GM20000 (cell line): ENCODE measurements around the gene FSTL4.

Experiments used
- DNase-seq: peaks from one replicate; pipeline ENCODE4 v3.0.0; 2012; ENCODE audit warnings: low spot score
- TF ChIP-seq, protein P1 (sequence below): IDR thresholded peaks from 2 replicates; pipeline ENCODE4 v1.5.1; 2012; ENCODE audit warnings: mild to moderate bottlenecking, control low read depth; ENCODE audit errors: extremely low read depth, missing control alignments

The FSTL4 gene

DNA sequence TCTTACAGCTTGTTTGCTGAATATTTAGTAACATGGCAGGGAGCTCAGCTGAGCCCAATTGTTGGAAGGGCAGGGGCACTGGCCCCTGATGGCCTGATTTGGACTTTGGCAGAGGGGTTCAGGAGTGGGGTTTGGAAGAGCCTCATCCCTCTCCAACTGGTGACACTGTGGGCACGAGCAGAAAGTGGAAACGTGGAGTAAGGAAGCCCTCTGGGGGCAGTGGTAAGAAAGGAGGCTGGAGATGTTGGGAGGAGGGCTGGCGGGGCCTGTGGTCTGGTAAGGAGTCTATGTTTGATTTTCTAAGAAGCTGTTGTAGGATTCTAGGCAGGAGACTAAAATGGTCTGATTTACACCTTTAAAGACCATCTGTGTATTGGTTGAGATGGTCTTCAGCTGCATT lies 351.6 kb downstream of the FSTL4 start:
- TF ChIP-seq, protein P1, sequence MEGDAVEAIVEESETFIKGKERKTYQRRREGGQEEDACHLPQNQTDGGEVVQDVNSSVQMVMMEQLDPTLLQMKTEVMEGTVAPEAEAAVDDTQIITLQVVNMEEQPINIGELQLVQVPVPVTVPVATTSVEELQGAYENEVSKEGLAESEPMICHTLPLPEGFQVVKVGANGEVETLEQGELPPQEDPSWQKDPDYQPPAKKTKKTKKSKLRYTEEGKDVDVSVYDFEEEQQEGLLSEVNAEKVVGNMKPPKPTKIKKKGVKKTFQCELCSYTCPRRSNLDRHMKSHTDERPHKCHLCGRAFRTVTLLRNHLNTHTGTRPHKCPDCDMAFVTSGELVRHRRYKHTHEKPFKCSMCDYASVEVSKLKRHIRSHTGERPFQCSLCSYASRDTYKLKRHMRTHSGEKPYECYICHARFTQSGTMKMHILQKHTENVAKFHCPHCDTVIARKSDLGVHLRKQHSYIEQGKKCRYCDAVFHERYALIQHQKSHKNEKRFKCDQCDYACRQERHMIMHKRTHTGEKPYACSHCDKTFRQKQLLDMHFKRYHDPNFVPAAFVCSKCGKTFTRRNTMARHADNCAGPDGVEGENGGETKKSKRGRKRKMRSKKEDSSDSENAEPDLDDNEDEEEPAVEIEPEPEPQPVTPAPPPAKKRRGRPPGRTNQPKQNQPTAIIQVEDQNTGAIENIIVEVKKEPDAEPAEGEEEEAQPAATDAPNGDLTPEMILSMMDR = no peak

DNA sequence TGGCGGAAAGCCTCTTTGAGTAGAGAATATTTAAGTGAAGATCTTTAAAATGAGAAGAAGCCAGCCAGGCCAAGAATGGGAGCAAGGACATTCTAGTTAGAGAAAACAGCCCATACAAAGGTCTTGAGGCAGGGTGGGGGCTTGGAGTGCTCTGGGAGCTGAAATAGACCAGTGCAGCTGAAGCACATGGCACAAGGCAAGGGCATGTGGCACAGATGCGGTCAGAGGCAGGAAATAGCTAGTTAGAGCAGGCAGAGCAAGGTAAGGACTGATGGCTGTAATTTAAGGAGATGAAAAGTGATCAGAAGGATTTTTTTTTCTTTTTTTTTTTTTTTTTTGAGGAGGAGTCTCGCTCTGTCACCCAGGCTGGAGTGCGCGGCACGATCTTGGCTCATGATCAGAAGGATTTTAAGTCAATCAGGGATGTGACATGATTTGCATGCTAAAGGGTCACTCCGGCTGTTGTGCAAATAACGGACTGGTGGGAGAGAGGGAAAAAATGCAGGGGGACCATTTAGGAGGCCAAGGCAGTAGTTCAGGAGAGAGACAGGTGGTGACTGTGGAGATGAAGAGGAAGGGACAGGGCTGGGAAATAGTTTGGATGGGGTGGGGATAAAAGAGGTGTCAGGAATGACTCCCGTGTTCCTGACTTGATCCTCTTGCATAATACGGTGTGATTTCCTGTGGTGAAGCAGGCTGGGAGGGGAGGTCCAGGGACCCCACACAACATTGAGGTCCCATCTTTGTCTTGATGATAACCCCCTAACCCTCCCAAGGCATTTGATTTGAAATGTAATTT lies 352.9 kb downstream of the FSTL4 start:
- TF ChIP-seq, protein P1 = no peak
- DNase-seq = no peak

More for the DNA sequence above, 351.6 kb downstream of the FSTL4 start:
- DNase-seq = no peak

DNA sequence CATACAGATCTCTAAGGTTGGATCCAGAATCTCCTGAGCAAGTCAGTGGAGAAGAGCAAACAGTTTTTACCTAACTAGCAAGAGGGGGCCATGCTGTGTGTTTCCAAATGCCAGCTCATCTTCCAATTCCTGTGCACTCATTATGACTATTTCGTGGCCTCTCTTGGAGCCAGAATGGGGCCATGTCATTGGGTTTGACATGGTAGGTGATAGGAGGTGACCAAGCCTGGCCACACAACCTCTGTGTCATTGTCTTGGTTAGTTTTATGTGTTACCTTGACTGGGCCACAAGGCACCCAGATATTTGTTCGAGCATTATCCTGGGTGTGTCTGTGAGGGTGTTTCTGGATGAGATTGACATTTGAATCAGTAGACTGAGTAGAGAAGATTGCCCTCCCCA lies 354.4 kb downstream of the FSTL4 start:
- no peak for DNase-seq

DNA sequence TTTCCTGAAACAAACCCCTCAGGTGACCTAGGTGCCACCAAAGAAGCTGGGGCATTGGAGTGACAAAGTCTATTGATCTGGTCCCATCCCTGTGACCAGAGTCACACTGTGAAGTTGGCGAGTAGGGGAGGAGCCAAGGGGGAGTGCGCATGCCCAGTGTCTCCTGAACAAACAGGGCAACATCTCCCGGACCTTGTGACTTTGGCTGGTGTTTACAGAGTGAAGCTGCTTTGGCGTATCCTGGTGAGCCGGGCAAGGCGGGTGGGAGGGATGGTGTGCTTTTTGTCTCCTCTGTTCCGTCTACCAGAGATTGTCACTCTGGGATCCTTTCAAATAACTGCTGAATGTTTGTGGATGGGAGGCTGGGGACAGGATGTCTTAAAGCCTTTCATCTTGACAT lies 356.1 kb downstream of the FSTL4 start:
- TF ChIP-seq, protein P1 = no peak
- no peak for DNase-seq

More for the DNA sequence above, 354.4 kb downstream of the FSTL4 start:
- TF ChIP-seq, protein P1 = no peak

DNA sequence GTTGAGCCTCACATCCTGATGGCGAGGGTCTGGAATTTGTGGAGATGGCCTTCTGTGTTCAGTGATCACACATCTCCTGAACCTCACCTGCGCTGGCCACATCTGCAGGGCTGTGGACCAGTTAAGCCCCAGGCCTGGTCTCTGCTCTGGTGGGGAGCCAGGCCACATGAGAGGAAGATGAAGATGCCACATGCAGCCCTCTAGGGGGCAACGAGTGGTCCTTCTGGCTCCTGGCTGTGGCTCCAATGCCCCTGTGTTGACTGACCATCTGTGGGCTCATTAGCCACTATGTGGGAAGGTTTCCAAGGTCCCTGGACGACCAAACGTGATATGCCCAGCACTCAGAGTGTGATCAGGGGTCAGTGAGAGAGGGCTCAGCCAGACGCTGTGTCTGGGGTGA lies 357.5 kb downstream of the FSTL4 start:
- DNase-seq = no peak
- TF ChIP-seq, protein P1 = no peak

DNA sequence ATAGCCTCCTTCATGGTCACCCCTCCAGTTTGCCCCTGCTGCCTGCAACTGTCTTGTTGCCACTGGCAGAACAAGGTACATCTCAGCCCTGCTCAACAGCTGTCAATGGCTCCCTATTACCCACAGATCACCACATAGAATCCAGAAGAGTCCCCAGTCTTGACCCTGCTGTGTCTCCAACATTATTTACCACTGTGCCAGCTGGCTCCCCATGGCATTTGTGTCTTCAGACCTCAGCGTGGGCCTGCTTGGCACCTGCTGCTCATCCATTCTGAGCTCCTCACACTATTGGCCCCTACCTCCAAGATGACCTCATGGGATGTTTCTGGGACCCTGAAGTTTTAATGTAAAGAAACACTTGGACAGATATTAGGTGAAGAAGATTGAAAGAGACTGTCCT lies 358.7 kb downstream of the FSTL4 start:
- TF ChIP-seq, protein P1 = no peak

DNA sequence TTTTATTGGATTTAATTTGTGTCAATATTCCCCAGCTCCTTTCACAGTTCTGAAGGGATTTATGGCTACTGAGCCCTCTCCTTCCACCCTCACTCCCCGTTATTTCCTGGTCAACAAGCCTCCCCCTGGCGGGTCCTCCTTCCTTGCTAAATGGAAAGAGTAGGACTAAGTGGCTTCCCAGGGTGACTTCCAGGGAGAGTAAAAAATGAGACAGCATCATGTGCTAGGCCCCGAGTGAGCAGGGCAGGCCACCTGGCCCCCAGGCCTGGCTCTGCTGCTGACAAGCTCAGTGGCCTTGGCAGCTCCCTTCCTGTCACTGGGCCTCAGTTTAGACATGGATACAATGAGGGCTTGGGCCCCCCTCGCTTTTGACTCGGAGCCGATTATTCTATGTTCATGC lies 359.3 kb downstream of the FSTL4 start:
- no peak for DNase-seq
- TF ChIP-seq, protein P1 = no peak

More for the DNA sequence above, 358.7 kb downstream of the FSTL4 start:
- DNase-seq = no peak
